ENCODE results near the gene CASZ1.

GRCh38 chr1:10821388-10821787, 24.9 kb upstream of the CASZ1 start:
- no peak for TF ChIP-seq CTCF (IDR thresholded peaks at IDR 0.05)
- TF ChIP-seq POLR2AphosphoS5 (IDR thresholded peaks at IDR 0.05) = no peak
- TF ChIP-seq POLR2A (IDR thresholded peaks at IDR 0.05) = no peak
